OCI-LY7 (cell line): Measurements from ENCODE around the gene SCG3. TPM values are rescaled to one million over a fixed set of nuclear protein-coding genes. Genes with fewer than 3 reads are reported as not detected.

Experiments
- BruUV-seq: library from RNA; stranded (reverse); fragments of 400-500 nt; replicated peaks from 2 replicates; lab custom pipeline; 2021; lab: Mats Ljungman, UMichigan
- CTCF ChIA-PET: fragments of 300-600 bp; sonication (Branson Sonifier 250); formaldehyde crosslinking; loops from one replicate; lab custom pipeline; 2022; ENCODE audit warnings: antibody characterized with exemption; ENCODE audit not compliant: unreplicated experiment; lab: Charles Lee
- POLR2A ChIA-PET: fragments of 300-600 bp; sonication (Branson Sonifier 250); formaldehyde crosslinking; loops from one replicate; lab custom pipeline; 2022; ENCODE audit warnings: antibody characterized with exemption; lab: Charles Lee
- DNase-seq: peaks from one replicate; pipeline ENCODE4 v3.0.0-alpha.2; 2015; ENCODE audit warnings: low spot score
- H2AFZ ChIP-seq: fragments of 200-600 bp; sonication (generic), shearing (Covaris generic); 2 replicates; pipeline ENCODE4 v1.6.1; 2014; ENCODE audit warnings: mild to moderate bottlenecking, antibody characterized with exemption, low read length, moderate library complexity
- H3K27ac ChIP-seq: fragments of 200-600 bp; sonication (generic); 2 replicates; pipeline ENCODE4 v1.5.1; 2014; ENCODE audit warnings: mixed run types, low read depth, mild to moderate bottlenecking, moderate library complexity, low read length, inconsistent platforms; ENCODE audit not compliant: poor library complexity, severe bottlenecking
- H3K36me3 ChIP-seq: fragments of 200-600 bp; sonication (generic); 2 replicates; pipeline ENCODE4 v1.6.1; 2014; ENCODE audit warnings: mild to moderate bottlenecking, antibody characterized with exemption, low read length, moderate library complexity, mixed read lengths; ENCODE audit not compliant: insufficient read depth
- H3K4me1 ChIP-seq: fragments of 200-600 bp; sonication (generic); 2 replicates; pipeline ENCODE4 v1.5.1; 2014; ENCODE audit warnings: mild to moderate bottlenecking, low read length; ENCODE audit not compliant: insufficient read depth, poor library complexity, severe bottlenecking
- H3K4me2 ChIP-seq: fragments of 200-600 bp; sonication (generic); 2 replicates; pipeline ENCODE4 v1.6.1; 2014; ENCODE audit warnings: mild to moderate bottlenecking, low read length
- H3K4me3 ChIP-seq: fragments of 200-600 bp; sonication (generic); 2 replicates; pipeline ENCODE4 v1.5.1; 2014; ENCODE audit warnings: mild to moderate bottlenecking, low read depth, low read length; ENCODE audit not compliant: poor library complexity, severe bottlenecking
- H3K79me2 ChIP-seq: fragments of 200-600 bp; sonication (generic); 2 replicates; pipeline ENCODE4 v1.6.1; 2016; ENCODE audit warnings: low read depth, mild to moderate bottlenecking, low read length, moderate library complexity, mixed read lengths; ENCODE audit not compliant: insufficient read depth
- H3K9me2 ChIP-seq: fragments of 200-600 bp; sonication (generic); 2 replicates; pipeline ENCODE4 v1.6.1; 2016; ENCODE audit warnings: mild to moderate bottlenecking, low read length, mixed read lengths; ENCODE audit not compliant: insufficient read depth
- H3K9me3 ChIP-seq: fragments of 200-600 bp; sonication (generic); 2 replicates; pipeline ENCODE4 v1.6.1; 2014; ENCODE audit warnings: mild to moderate bottlenecking, mixed run types, low read length, mixed read lengths
- H4K20me1 ChIP-seq: fragments of 200-600 bp; sonication (generic); 2 replicates; pipeline ENCODE4 v1.6.1; 2014; ENCODE audit warnings: mild to moderate bottlenecking, antibody characterized with exemption, low read length, moderate library complexity, mixed read lengths; ENCODE audit not compliant: insufficient read depth
- EZH2phosphoT487 ChIP-seq: fragments of 200-600 bp; sonication (generic); IDR thresholded peaks from 2 replicates; pipeline ENCODE4 v1.6.1; 2018; ENCODE audit warnings: low read depth, borderline replicate concordance, mild to moderate bottlenecking, mixed run types, antibody characterized with exemption, low read length, moderate library complexity, mixed read lengths
- intact Hi-C: fragments of 100-400 bp; cut with micrococcal nuclease; formaldehyde crosslinking; loops from one replicate; pipeline ENCODE4 v1.10.0; 2022; ENCODE audit not compliant: unreplicated experiment
- total RNA-seq, 2 experiments: library from RNA; depleted of rRNA in 1 of 2; stranded (reverse); fragments of >200 nt in 1 of 2; shearing (Covaris generic) in 1 of 2; gene quantifications; 2 replicates each; pipeline ENCODE4 v1.2.3, GENCODE V29; 2014 to 2022
- TF ChIP-seq, protein P1 (sequence below): fragments of 200-600 bp; sonication (generic); conservative IDR thresholded peaks from 2 replicates; pipeline ENCODE4 v1.5.1; 2014; ENCODE audit warnings: mild to moderate bottlenecking, antibody characterized with exemption, low read length, moderate library complexity, mixed read lengths

Gene SCG3
- total RNA-seq, 2 experiments from 2014 or later: not detected

DNA sequence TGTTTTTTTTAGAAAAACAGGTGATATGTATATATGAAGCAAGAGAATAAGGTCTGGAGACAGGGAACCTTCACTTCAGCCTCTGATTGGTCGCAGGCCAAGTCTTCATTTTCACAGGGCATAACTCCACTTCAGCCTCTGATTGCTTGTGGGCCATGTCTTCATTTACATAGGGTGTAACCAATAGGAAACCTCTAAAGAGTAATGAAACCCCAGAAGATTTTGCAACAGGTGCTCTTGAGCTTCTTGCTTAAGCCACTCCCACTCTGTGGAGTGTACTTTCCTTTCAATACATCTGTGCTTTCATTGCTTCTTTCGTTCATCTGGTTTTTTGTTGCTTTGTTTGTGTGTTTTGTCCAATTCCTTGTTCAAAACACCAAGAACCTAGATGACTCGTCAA, 22.6 kb upstream of the SCG3 start:
- Histone ChIP-seq H4K20me1 (no peaks in the 10 kb centered on the region), H3K4me2 (no peak overlapping the region), H3K9me3 (no peaks in the 10 kb centered on the region), H3K4me3 (no peak overlapping the region), H3K9me2 (no peaks in the 10 kb centered on the region), H3K27ac (no peak overlapping the region), H3K79me2 (no peaks in the 10 kb centered on the region), H3K36me3 (no peaks in the 10 kb centered on the region), H3K4me1 (no peaks in the 10 kb centered on the region), H2AFZ (no peak overlapping the region)
- no TSS peak for BruUV-seq
- ChIA-PET CTCF (no interaction called here), POLR2A (interaction anchor here (0.9 kb wide), 2 partner anchors 9 to 143 kb away, joined by 3 read pairs; no protein-coding TSS in a partner anchor)
- TF ChIP-seq, protein P1, sequence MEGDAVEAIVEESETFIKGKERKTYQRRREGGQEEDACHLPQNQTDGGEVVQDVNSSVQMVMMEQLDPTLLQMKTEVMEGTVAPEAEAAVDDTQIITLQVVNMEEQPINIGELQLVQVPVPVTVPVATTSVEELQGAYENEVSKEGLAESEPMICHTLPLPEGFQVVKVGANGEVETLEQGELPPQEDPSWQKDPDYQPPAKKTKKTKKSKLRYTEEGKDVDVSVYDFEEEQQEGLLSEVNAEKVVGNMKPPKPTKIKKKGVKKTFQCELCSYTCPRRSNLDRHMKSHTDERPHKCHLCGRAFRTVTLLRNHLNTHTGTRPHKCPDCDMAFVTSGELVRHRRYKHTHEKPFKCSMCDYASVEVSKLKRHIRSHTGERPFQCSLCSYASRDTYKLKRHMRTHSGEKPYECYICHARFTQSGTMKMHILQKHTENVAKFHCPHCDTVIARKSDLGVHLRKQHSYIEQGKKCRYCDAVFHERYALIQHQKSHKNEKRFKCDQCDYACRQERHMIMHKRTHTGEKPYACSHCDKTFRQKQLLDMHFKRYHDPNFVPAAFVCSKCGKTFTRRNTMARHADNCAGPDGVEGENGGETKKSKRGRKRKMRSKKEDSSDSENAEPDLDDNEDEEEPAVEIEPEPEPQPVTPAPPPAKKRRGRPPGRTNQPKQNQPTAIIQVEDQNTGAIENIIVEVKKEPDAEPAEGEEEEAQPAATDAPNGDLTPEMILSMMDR: no peak
- no peak for TF ChIP-seq EZH2phosphoT487
- intact Hi-C loops: loop anchor here (10.0 kb wide), 2 partner anchors 76 to 246 kb away; partner anchors contain the start of gene LYSMD2
- no peak for DNase-seq

DNA sequence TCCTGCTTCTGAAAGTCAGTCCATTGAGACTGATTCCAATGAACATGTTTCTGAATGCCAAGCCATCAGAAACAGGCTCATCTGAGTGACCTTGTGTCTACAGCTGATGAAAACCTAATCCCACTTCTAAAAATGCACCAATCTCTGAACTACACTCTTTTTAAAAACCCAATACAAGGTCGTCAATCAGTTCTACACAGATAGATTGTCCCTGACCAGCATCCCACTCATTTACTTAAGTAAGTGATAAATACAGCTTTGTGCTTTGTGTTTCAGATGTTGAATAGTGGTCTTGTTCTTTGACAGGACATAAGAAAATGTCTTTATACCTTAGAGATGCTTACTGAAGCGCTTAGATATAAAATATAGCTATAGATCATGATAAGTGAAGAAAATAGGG, 20.2 kb upstream of the SCG3 start:
- Histone ChIP-seq H3K9me2 (no peaks in the 10 kb centered on the region), H3K4me3 (no peak overlapping the region), H3K79me2 (no peaks in the 10 kb centered on the region), H3K27ac (no peak overlapping the region), H3K4me1 (no peaks in the 10 kb centered on the region), H3K9me3 (no peaks in the 10 kb centered on the region), H2AFZ (no peak overlapping the region), H3K4me2 (no peak overlapping the region), H4K20me1 (no peaks in the 10 kb centered on the region), H3K36me3 (no peaks in the 10 kb centered on the region)
- TF ChIP-seq EZH2phosphoT487: no peak
- TF ChIP-seq, protein P1: no peak
- no peak for DNase-seq
- BruUV-seq: no TSS peak
- CTCF ChIA-PET: no interaction called here
- POLR2A ChIA-PET: no interaction called here
- intact Hi-C loops: no loop called here

DNA sequence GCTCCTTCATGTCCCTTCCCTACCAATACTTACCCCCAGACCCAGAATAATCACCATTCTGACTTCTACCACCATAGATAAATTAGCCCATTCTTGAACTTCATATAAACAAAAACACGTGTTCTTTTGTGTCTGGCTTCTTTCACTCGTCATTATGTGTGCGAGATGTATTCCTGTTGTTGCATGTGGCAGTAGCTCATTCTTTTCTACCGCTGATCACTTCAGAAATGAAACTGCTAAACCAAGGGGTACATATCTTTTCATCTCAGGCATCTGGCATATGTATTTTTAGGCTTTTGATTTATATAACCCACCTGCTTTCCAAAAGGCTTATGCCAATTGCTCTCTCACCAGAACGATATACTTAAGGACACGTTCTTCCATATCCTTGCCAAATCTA, 13.8 kb upstream of the SCG3 start:
- Histone ChIP-seq H3K9me2 (no peaks in the 10 kb centered on the region), H3K4me2 (no peak overlapping the region), H3K36me3 (no peaks in the 10 kb centered on the region), H3K4me3 (no peak overlapping the region), H2AFZ (no peak overlapping the region), H3K79me2 (no peaks in the 10 kb centered on the region), H4K20me1 (no peaks in the 10 kb centered on the region), H3K9me3 (no peaks in the 10 kb centered on the region), H3K4me1 (no peaks in the 10 kb centered on the region), H3K27ac (no peak overlapping the region)
- intact Hi-C loops: no loop called here
- no TSS peak for BruUV-seq
- TF ChIP-seq EZH2phosphoT487: no peak
- TF ChIP-seq, protein P1: no peak
- ChIA-PET CTCF (no interaction called here), POLR2A (interaction anchor here (0.6 kb wide), 1 partner anchor 9 kb away, joined by 3 read pairs; no protein-coding TSS in a partner anchor)
- DNase-seq: no peak
